GM18499 (cell line): ENCODE data around the gene SCN1B.
"Not testable (repeated sequence)": the region's sequence is repeated elsewhere in the genome, so short reads cannot be mapped to it uniquely, and the experiment has no call there.

Experiments
- ATAC-seq: cut with Tn5 transposase; IDR thresholded peaks from one replicate; pipeline ENCODE4 v1.9.1; 2021; ENCODE audit warnings: moderate number of reproducible peaks; ENCODE audit not compliant: insufficient read depth, unreplicated experiment

SCN1B gene

GRCh38 chr19:35000647-35001501 lies 29.4 kb upstream of the SCN1B start:
- no peak for ATAC-seq

- ATAC-seq: no peak
Measured at GRCh38 chr19:35002037-35002535, 28.2 kb upstream of the SCN1B start.

- ATAC-seq: no peak
Measured at GRCh38 chr19:35004517-35005255, 25.6 kb upstream of the SCN1B start.

- no peak for ATAC-seq
Measured at GRCh38 chr19:35005256-35005977, 24.9 kb upstream of the SCN1B start.

GRCh38 chr19:35006007-35006341 lies 24.3 kb upstream of the SCN1B start:
- ATAC-seq: not testable (repeated sequence)

GRCh38 chr19:35006342-35006998 lies 23.8 kb upstream of the SCN1B start:
- no peak for ATAC-seq

GRCh38 chr19:35006999-35007365 lies 23.3 kb upstream of the SCN1B start:
- ATAC-seq: no peak

- ATAC-seq: not testable (repeated sequence)
Measured at GRCh38 chr19:35007427-35007826, 22.8 kb upstream of the SCN1B start.

- no peak for ATAC-seq
Measured at GRCh38 chr19:35008891-35009341, 21.4 kb upstream of the SCN1B start.

- ATAC-seq: no peak
Measured at GRCh38 chr19:35009424-35010415, 20.6 kb upstream of the SCN1B start.

GRCh38 chr19:35011091-35011689 lies 19.1 kb upstream of the SCN1B start:
- ATAC-seq: no peak

- ATAC-seq: no peak
Measured at GRCh38 chr19:35011737-35012682, 18.3 kb upstream of the SCN1B start.

GRCh38 chr19:35013041-35013819 lies 17.0 kb upstream of the SCN1B start:
- ATAC-seq: no peak

- no peak for ATAC-seq
Measured at GRCh38 chr19:35013820-35014754, 16.2 kb upstream of the SCN1B start.

GRCh38 chr19:35014774-35015173 lies 15.5 kb upstream of the SCN1B start:
- not testable (repeated sequence) for ATAC-seq
